ENCODE measurements around the gene ALK. TPM values are rescaled to one million over a fixed set of nuclear protein-coding genes. Genes with fewer than 3 reads are reported as not detected.

The ALK gene
- total RNA-seq, 2 donors from 2014 or later: under 0.01 to 0.26 TPM

DNA sequence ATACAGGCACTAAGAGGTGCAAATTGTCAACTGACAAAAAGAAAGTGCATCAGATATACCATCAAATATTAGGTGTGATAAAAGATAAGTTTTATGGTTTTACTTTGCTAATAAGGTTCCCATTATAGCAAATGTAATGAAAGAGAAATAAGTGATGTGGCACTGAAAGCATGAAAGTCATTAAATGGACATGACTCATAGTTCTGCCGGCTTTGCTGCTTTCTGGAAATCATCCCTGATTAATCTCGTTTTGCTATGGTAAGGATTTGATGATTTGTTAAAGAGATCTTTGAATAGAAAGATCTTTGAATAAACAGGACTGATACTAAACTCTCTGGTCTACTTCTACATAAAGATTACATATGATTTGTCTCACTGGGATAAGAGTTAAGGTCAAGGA lies 733.5 kb downstream of the ALK start:
- Histone ChIP-seq H3K4me3 (no peak overlapping the region), H3K27me3 (no peaks in the 10 kb centered on the region), H3K36me3 (replicated peaks in 1 of 2; ENCODE audit: insufficient read depth in 1 of 2, low read depth in 2 of 2) (no peaks in the 10 kb centered on the region), H3K4me1 (no peaks in the 10 kb centered on the region), H3K9me3 (no peaks in the 10 kb centered on the region), H3K27ac (no peak overlapping the region)
- DNase-seq: no peak
- TF ChIP-seq POLR2A (IDR thresholded peaks at IDR 0.05): no peak
- TF ChIP-seq, protein P1, sequence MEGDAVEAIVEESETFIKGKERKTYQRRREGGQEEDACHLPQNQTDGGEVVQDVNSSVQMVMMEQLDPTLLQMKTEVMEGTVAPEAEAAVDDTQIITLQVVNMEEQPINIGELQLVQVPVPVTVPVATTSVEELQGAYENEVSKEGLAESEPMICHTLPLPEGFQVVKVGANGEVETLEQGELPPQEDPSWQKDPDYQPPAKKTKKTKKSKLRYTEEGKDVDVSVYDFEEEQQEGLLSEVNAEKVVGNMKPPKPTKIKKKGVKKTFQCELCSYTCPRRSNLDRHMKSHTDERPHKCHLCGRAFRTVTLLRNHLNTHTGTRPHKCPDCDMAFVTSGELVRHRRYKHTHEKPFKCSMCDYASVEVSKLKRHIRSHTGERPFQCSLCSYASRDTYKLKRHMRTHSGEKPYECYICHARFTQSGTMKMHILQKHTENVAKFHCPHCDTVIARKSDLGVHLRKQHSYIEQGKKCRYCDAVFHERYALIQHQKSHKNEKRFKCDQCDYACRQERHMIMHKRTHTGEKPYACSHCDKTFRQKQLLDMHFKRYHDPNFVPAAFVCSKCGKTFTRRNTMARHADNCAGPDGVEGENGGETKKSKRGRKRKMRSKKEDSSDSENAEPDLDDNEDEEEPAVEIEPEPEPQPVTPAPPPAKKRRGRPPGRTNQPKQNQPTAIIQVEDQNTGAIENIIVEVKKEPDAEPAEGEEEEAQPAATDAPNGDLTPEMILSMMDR (IDR thresholded peaks at IDR 0.05): no peak
- intact Hi-C loops (cut with DNase I): no loop called here
- 68 to 70% methylated on average over 2 of the region's 2 CpGs for WGBS, 2 donors
- no peak for ATAC-seq

DNA sequence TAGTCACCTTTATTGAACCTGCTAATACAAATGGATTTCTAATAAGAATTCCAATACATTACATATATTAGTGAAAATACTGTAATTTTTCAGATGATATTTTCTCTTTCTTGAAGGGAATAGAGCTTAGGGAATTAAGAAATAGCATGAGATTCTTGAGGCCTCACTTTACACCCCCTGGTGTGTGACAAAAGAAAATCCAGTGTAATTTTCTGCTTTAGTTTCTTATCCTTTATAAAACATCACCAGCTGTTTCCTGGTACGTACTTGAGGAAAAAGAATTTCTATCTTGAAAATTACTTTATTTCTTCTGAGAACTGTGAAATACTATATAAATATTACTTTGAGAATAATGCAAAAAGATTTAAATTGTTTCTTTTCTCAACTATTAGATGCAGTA lies 734.6 kb downstream of the ALK start:
- H3K4me3 ChIP-seq: no peak overlapping the region
- WGBS, 2 donors: 86 to 96% methylated on average over 1 of the region's 1 CpG
- intact Hi-C loops (cut with DNase I): no loop called here
- ATAC-seq: no peak
- no peak for DNase-seq
- no peaks in the 10 kb centered on the region for H3K36me3 ChIP-seq (replicated peaks in 1 of 2; ENCODE audit: insufficient read depth in 1 of 2, low read depth in 2 of 2)
- no peaks in the 10 kb centered on the region for H3K4me1 ChIP-seq
- no peak for TF ChIP-seq POLR2A (IDR thresholded peaks at IDR 0.05)
- TF ChIP-seq, protein P1 (IDR thresholded peaks at IDR 0.05): no peak
- no peak overlapping the region for H3K27ac ChIP-seq
- H3K9me3 ChIP-seq: no peaks in the 10 kb centered on the region
- no peaks in the 10 kb centered on the region for H3K27me3 ChIP-seq

DNA sequence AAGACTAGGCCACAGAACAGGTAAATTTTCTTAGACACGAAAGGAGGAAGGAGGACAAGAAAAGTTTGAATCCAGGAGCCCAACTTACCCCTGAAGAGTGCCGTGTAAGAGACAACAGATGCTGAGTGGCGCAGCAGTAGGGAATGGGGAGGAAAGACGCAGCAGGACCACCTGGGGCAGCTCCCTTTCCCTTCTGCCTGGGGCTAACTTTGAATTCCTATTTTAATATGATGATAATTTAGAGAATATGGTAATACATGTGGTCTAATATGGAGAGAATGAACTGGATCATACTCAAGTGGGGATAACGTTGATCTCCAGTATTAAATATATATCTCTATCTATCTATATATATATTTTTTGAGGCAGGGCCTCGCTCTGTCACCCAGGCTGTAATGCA lies 736.9 kb downstream of the ALK start:
- no peak for TF ChIP-seq POLR2A (IDR thresholded peaks at IDR 0.05)
- TF ChIP-seq, protein P1 (IDR thresholded peaks at IDR 0.05): no peak
- intact Hi-C loops (cut with DNase I): no loop called here
- H3K27ac ChIP-seq: no peak overlapping the region
- DNase-seq (no peak), ATAC-seq (no peak)
- no peaks in the 10 kb centered on the region for H3K36me3 ChIP-seq (replicated peaks in 1 of 2; ENCODE audit: insufficient read depth in 1 of 2, low read depth in 2 of 2)
- H3K4me1 ChIP-seq: no peaks in the 10 kb centered on the region
- 90 to 94% methylated on average over 6 of the region's 6 CpGs for WGBS, 2 donors
- no peak overlapping the region for H3K4me3 ChIP-seq
- H3K27me3 ChIP-seq: no peaks in the 10 kb centered on the region
- H3K9me3 ChIP-seq: no peaks in the 10 kb centered on the region

DNA sequence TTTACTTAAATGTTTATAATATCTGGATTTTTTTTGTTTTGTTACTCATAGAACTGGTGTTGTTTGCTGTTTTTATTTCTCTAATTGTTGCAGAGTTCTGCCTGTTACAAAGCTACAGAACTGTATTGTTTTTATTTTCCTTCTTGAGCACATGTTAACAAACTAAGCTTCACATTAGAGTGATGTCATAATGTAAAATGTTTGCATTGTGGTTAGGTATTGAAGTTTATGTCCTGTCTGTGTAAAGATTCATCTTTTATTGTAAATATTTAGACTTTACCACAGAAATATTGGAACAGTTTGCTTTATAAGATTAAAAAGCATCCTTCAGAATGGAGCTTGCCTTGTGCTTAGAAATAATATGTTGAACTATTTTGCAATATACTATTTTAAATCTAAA lies 738.5 kb downstream of the ALK start:
- Histone ChIP-seq H3K4me3 (no peak overlapping the region), H3K27me3 (no peaks in the 10 kb centered on the region), H3K27ac (no peak overlapping the region), H3K9me3 (no peaks in the 10 kb centered on the region), H3K36me3 (replicated peaks in 1 of 2; ENCODE audit: insufficient read depth in 1 of 2, low read depth in 2 of 2) (no peaks in the 10 kb centered on the region), H3K4me1 (no peaks in the 10 kb centered on the region)
- no peak for DNase-seq
- no peak for TF ChIP-seq POLR2A (IDR thresholded peaks at IDR 0.05)
- TF ChIP-seq, protein P1 (IDR thresholded peaks at IDR 0.05): no peak
- ATAC-seq: no peak
- intact Hi-C loops (cut with DNase I): no loop called here

DNA sequence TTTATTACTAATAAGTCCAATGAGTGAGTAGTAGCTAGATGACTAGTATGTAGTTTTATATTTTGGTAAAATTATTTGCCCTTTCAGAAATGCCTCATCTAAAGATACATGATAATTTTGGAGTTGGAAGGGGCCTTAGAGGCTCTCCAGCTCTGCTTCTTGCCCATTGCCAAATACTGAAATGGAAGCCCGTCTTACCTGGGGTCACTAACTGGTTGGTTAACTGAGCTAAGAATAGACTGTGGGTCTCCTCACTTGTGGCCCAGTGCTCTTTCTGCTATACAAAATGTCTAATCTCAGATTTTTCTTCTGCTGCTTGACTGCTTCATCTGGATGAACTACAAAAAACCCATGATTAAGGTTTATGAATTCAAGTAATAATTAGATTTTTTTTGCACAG lies 739.1 kb downstream of the ALK start:
- intact Hi-C loops (cut with DNase I): no loop called here
- Histone ChIP-seq H3K27ac (no peak overlapping the region), H3K36me3 (replicated peaks in 1 of 2; ENCODE audit: insufficient read depth in 1 of 2, low read depth in 2 of 2) (no peaks in the 10 kb centered on the region), H3K27me3 (no peaks in the 10 kb centered on the region), H3K4me3 (no peak overlapping the region), H3K4me1 (no peaks in the 10 kb centered on the region), H3K9me3 (no peaks in the 10 kb centered on the region)
- WGBS, 2 donors: 71 to 76% methylated on average over 1 of the region's 1 CpG
- TF ChIP-seq, protein P1 (IDR thresholded peaks at IDR 0.05): no peak
- TF ChIP-seq POLR2A (IDR thresholded peaks at IDR 0.05): no peak
- DNase-seq (no peak), ATAC-seq (no peak)
